ENCODE data around the gene NOS1. TPM values are rescaled to one million over a fixed set of nuclear protein-coding genes. Genes with fewer than 3 reads are reported as not detected.
A peak's percentile ranks its signal among the peaks of the same experiment; 100 is the strongest.

Gene NOS1
- total and polyA plus RNA-seq, 12 donors, result 0.01 to 2.8 (median 0.45) TPM; not detected in 1

DNA sequence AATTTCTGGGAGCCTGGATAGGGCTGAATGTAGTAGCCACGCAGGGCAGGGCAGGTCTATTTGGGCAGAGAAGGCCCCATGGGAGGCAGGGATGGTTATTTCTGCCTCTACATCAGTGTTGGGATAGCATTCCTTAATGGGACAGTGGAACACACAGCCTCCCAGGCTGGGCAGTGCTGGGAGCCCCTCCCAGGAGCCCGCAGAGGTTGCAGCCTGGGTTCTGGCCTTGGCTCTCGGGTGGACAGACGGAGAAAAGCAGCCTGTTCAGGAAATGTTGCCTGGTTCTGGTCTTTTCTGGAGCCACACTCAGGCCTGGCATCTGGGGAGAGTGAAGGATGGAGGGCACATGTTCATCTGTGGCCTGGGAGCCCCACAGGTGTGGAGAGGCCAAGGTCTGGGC, 479 bp upstream of the NOS1 start:
- H3K27ac ChIP-seq, result no peak overlapping the region
- DNase-seq (no peak), ATAC-seq (no peak)
- no peaks in the 10 kb centered on the region for H3K9me3 ChIP-seq
- 42 to 51% methylated on average over 4 of the region's 4 CpGs for WGBS, 2 donors
- peaks cover 0 to 7% (median 0%) of the 10 kb centered on the region in 9 donors for H3K4me1 ChIP-seq
- no peak overlapping the region for H3K4me3 ChIP-seq
- H3K36me3 ChIP-seq, result no peaks in the 10 kb centered on the region
- H3K27me3 ChIP-seq, result peaks cover 7 to 97% (median 89%) of the 10 kb centered on the region in 7 donors
- TF ChIP-seq, protein P1, sequence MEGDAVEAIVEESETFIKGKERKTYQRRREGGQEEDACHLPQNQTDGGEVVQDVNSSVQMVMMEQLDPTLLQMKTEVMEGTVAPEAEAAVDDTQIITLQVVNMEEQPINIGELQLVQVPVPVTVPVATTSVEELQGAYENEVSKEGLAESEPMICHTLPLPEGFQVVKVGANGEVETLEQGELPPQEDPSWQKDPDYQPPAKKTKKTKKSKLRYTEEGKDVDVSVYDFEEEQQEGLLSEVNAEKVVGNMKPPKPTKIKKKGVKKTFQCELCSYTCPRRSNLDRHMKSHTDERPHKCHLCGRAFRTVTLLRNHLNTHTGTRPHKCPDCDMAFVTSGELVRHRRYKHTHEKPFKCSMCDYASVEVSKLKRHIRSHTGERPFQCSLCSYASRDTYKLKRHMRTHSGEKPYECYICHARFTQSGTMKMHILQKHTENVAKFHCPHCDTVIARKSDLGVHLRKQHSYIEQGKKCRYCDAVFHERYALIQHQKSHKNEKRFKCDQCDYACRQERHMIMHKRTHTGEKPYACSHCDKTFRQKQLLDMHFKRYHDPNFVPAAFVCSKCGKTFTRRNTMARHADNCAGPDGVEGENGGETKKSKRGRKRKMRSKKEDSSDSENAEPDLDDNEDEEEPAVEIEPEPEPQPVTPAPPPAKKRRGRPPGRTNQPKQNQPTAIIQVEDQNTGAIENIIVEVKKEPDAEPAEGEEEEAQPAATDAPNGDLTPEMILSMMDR (IDR thresholded peaks at IDR 0.05), result no peak
- intact Hi-C loops (cut with DNase I), result loop anchor here in 2 of 10 donors (5.0 to 10.0 kb wide), 3 partner anchors 125 to 313 kb away; no protein-coding TSS in a partner anchor

GRCh38 chr12:117360551-117361346, 677 bp downstream of the NOS1 start:
- H3K27ac ChIP-seq, result no peak overlapping the region
- H3K9me3 ChIP-seq, result no peaks in the 10 kb centered on the region
- H3K27me3 ChIP-seq, result peaks cover 7 to 97% (median 85%) of the 10 kb centered on the region in 7 donors
- DNase-seq, result no peak
- 1% methylated on average over 62 to 91 of the region's 91 CpGs for WGBS, 2 donors
- TF ChIP-seq, protein P1 (IDR thresholded peaks at IDR 0.05), result no peak
- ATAC-seq, result peak in 1 of 8 donors; percentile 13
- intact Hi-C loops (cut with DNase I), result loop anchor here in 2 of 10 donors (5.0 to 10.0 kb wide), 3 partner anchors 123 to 314 kb away; no protein-coding TSS in a partner anchor
- H3K4me3 ChIP-seq, result peak overlapping the region in 8 of 10 donors; percentile 6 to 43 (median 36)
- H3K36me3 ChIP-seq, result no peaks in the 10 kb centered on the region
- H3K4me1 ChIP-seq, result peaks cover 0 to 7% (median 0%) of the 10 kb centered on the region in 9 donors

DNA sequence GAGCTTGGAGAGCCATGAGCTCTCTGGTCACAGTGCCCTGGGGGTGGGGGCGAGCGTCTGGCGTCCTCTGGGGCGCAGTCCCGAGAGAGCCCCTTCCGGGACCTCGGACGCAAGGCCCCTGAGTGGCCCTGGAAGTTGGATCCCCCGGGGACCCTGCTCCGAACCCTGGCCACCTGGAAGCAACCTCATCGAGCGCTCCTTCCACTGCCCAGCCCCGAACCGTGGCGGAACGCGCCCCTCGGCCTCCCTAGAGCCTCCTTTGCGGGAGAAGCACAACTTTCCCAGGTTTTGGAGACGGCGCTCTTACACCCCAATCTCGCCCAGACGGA, 1.2 kb downstream of the NOS1 start:
- TF ChIP-seq, protein P1 (IDR thresholded peaks at IDR 0.05), result no peak
- H3K36me3 ChIP-seq, result no peaks in the 10 kb centered on the region
- peaks cover 7 to 97% (median 80%) of the 10 kb centered on the region in 7 donors for H3K27me3 ChIP-seq
- 1 to 2% methylated on average over 23 of the region's 23 CpGs for WGBS, 2 donors
- no peak for DNase-seq
- no peaks in the 10 kb centered on the region for H3K9me3 ChIP-seq
- H3K4me3 ChIP-seq, result peak overlapping the region in 6 of 10 donors; percentile 15 to 43 (median 36)
- no peak overlapping the region for H3K27ac ChIP-seq
- H3K4me1 ChIP-seq, result peaks cover 0 to 7% (median 0%) of the 10 kb centered on the region in 9 donors
- no peak for ATAC-seq
- intact Hi-C loops (cut with DNase I), result loop anchor here in 2 of 10 donors (5.0 to 10.0 kb wide), 3 partner anchors 123 to 315 kb away; no protein-coding TSS in a partner anchor

DNA sequence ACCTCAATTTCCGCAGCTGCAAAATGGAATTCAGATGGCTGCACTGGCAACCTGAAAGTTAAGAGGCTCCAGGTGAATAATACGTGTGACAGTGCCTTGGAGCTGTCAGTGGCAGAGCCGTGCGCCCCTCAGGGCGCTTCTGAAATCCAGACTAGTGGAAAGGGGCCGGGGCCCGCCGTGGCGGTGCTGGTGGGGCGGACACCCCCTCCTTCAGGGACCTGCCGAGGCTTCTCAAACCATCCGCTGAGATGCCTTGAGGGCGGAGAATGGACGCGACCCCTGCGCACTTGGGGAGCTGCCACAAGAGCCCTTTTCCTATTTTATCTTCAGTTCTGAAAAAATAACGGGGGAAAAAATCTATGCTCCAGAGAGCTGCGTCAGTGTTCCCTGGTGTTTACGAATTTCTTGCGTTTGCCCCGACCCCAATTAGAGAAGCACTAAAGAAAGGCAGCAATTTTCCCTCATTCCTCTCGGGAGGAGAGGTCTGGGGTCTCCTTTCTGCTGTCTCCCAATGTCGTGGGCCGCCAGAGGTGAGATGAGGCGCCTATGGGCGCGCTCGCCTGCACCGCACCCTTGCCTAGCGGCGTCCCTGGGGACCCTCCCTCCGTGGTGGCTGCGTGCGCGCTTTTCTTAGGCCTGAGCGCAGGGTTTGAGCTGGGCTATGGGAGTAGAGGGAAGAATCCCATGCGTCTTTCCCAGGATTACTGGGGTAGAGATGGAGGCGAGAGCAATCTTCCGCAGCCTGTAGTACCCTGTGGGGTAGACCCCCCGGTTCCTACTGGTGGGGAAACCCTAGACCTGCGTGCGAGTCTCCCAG, 2.2 kb downstream of the NOS1 start:
- 11 to 14% methylated on average over 42 of the region's 42 CpGs for WGBS, 2 donors

More for the DNA sequence above, 2.2 kb downstream of the NOS1 start:
- TF ChIP-seq, protein P1 (IDR thresholded peaks at IDR 0.05), result no peak
- Histone ChIP-seq H3K27me3 (peaks cover 7 to 94% (median 72%) of the 10 kb centered on the region in 7 donors), H3K36me3 (no peaks in the 10 kb centered on the region), H3K9me3 (no peaks in the 10 kb centered on the region), H3K4me3 (no peak overlapping the region), H3K27ac (no peak overlapping the region), H3K4me1 (peaks cover 0 to 7% (median 0%) of the 10 kb centered on the region in 9 donors)
- ATAC-seq (no peak), DNase-seq (no peak)
- intact Hi-C loops (cut with DNase I), result loop anchor here in 1 of 10 donors (10.0 kb wide), 1 partner anchor 114 kb away; no protein-coding TSS in a partner anchor
